ENCODE results near the gene ZNF79.

Gene ZNF79

DNA sequence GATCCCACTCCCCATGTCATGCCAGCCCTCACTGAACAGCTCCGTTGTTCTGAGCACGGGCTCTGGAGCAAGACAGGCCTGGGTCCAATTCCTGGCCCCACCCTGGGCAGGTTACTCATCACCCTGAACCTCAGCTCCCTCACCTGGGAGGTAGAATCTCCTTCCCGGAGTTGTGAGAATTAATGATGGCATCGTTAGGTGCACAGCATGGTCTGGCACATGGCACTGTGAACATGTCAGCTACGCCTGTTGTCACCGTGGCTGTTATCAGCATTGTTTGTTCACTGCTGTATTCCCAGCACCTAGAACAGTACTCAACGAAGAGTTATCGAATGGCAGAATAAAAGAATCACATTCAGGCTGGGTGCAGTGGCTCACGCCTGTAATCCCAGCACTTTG is 70.1 kb downstream of the ZNF79 start:
- no peak for DNase-seq

All from anterior cingulate cortex (tissue), 58 donors.